Germinal center (tissue), 1 donor: Measurements from ENCODE around the gene S100A6.
"Not testable (repeated sequence)": the region's sequence is repeated elsewhere in the genome, so short reads cannot be mapped to it uniquely, and the experiment has no call there.

ENCODE experiments used
- DNase-seq: peaks from one replicate; pipeline ENCODE4 v3.0.0; 2012; ENCODE audit warnings: mixed read lengths, low spot score

Gene S100A6

GRCh38 chr1:153563991-153564390 lies 28.2 kb upstream of the S100A6 start:
- no peak for DNase-seq

GRCh38 chr1:153563483-153563901 lies 27.7 kb upstream of the S100A6 start:
- DNase-seq: no peak

GRCh38 chr1:153562021-153562420 lies 26.2 kb upstream of the S100A6 start:
- not testable (repeated sequence) for DNase-seq

GRCh38 chr1:153561466-153561985 lies 25.7 kb upstream of the S100A6 start:
- DNase-seq: no peak

DNA sequence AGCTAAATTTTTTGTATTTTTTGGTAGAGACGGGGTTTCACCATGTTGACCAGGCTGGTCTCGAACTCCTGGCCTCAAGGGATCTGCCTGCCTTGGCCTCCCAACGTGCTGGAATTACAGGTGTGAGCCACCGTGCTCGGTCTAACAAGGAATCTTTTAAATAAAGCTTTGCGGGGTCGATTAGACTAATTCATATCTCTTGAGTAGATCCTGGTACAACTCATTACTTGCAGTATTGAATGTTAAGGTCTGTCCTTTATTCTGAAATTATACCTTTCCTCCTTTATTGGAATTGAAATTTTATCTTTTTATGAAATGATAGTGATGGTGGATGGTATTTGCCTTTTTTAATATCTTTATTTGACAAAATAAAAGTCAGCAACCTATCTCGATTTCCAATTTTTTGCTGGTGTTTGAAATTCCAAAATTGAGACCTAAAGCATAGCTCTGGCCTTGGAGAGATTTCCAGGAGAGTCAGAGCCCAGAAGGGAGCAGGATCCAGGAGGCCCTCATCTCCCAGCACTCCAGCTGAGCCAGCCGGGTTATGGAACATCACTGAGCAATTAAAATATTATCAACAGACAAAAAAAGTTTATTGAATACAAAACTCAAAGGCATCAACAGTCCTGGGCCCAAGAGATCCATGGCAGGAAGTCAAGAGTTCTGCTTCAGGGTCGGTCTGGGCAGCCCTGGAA lies 25.1 kb upstream of the S100A6 start:
- DNase-seq: no peak

GRCh38 chr1:153560241-153560640 lies 24.4 kb upstream of the S100A6 start:
- no peak for DNase-seq

- DNase-seq: no peak
These were observed 22.1 kb upstream of the S100A6 start for GRCh38 chr1:153557877-153558276.

DNA sequence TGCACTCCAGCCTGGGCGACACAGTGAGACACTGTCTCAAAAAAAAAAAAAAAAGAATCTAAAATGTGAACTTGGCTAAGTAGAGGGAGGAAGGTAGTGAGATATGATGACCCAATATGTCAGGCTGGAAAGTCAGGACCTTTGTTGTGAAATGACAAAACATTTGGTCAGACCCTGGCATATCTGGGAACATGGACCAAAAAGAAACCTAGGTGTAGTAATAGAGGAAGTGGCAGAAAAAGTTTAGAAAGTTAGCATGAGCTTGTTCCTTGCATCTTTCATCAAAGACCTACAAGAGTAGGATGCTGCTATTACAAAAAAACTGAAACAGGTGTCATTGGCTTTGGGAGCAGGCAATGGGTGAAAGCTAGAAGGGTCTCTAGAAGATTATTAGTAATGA lies 20.6 kb upstream of the S100A6 start:
- no peak for DNase-seq

- DNase-seq: no peak
These were observed 18.2 kb upstream of the S100A6 start for GRCh38 chr1:153553830-153554541.

GRCh38 chr1:153553096-153553495 lies 17.3 kb upstream of the S100A6 start:
- no peak for DNase-seq

GRCh38 chr1:153552335-153552734 lies 16.5 kb upstream of the S100A6 start:
- no peak for DNase-seq

- no peak for DNase-seq
These were observed 15.2 kb upstream of the S100A6 start for GRCh38 chr1:153550827-153551500.

- no peak for DNase-seq
These were observed 14.6 kb upstream of the S100A6 start for GRCh38 chr1:153550398-153550758.

- DNase-seq: no peak
These were observed 14.1 kb upstream of the S100A6 start for GRCh38 chr1:153549741-153550397.

DNA sequence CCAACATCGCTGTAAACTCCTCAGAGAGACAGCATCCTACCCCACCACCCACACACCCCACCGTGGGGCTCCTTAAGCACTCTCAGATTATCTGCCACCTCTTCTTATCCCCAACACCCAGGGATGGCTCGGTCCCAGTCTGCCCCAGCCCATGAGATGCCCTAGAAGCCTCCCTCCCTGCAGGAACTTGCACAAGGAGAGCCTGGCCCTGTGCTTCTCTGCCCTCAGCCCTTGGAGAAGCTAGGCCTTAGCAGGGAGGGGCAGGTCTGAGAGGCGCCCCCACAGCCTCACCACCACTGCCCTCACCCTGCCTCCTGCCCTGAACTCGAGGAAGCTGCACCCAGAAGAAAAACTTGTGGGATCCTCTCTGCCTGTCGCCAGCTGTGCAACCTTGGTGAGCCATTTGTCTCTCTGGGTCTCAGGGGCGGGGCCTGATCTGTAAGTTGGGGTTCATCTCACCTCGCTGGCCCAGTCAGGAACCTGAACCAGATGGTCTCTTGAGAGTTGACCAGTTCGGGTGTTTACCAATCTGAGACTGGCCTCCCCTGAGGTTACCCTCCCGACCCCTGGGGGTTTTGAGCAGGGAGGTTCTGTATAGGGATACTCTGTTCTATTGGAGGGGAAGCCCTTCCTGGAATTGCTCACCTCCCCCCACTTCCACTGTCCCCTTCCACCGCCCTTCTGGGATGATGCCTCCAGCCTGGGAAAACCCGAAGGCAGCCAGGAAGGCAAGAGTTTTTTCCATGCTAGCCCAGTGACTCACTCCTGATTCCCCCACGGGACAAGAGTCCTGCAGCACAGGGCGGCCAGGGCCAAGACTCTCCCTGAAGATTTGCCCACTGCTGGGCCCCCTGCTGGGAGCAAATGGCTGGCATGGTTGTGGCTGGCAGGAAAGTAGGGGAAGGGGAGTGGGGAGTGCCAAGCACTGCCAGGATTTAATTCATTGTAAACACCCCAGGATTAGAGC lies 13.2 kb upstream of the S100A6 start, which contains the start of gene S100A3:
S100A3 (minus strand) TSS at position 537 of the 967 bp plus-strand sequence. CDS start 773 bp downstream, outside the sequence.
- DNase-seq: no peak

- no peak for DNase-seq
These were observed 12.1 kb upstream of the S100A6 start for GRCh38 chr1:153547560-153548551.

DNA sequence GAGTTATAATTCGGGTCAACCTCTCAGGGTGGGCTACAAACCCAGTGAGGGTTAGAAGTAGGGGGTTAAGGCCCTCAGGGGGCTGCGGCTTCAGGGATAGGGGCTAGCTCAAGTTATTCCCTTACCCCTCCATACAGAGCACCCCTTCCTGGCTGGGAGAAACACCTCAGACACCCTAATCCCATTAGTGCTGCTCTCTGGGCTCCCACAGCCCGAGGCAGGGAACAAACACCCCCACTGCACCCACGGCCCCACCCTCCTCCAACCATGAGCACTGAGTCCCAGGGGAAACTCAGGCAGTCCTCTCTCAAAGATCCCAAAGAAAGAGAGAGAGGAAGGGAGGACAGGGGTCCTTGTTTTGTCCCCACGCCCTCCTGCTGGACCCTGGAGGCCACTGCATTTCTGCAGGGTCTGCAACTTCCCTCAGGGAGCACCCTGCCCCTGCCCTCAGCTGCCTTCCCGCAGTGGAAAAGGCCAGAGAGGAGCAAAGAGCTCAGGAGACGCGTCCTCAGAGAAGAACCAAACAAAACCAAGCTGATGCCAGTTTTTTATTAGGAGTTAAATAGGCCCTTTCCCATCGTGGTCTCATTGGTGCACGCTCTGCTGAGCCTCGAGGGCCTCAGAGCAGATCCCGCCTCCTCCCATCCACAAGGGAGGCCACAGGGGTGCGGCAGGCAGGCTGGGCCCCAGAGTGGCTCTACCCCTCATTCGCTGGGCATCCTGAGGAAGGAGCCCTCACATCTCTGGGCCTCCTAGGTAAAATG lies 11.2 kb upstream of the S100A6 start:
- no peak for DNase-seq

DNA sequence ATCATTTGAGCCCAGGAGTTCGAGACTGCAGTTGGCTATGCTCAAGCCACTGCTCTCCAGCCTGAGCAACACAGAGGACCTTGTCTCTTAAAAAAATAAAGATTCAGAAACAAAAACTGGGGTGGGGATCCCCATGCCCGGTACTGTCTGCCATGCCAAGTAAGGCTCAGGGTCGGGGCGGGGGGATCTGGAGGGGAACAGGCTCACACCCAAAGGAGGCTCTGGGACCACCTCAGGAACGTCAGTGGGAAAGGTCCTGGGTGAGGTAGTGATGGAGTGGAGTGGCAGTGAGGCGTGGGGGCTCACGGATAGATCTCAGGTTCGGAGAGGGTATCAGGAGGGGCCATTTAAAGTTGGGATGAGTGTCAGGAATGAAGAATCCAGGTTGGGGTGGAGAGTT lies 10.6 kb upstream of the S100A6 start:
- DNase-seq: no peak
